ENCODE data around the gene ANKRD10.

Gene ANKRD10

DNA sequence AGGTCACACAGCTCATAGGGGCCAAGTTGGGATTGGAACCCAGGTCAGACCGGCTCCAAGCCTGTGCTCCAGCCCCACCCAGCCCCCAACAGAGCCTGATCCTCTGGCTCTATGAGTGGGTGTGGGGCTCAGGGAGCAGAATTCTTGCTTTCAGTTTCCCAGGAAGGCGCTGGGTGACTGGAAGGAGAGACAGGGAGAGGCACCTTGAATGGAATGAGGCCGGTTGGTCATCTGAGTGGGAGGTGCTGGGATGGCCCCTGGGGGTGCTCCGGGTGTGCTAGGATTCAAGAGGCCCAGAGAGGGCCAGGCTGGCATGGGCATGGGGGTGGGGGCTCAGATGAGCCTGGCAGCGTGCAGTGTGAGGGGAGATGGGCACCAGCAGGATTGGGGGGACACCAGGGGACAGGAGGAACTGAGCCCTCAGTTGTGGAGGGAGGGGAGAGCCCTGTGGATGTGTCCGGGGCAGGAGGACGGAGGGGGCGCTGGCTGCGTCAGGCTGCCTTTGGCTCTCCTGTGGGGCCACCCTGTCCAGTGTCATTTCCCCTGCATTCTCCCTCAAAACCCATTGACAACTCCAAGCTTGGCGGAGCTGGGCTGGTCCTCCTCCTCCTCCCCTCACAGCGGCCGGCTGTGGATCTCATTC lies 31.2 kb upstream of the ANKRD10 start:
- TF ChIP-seq, protein P1, sequence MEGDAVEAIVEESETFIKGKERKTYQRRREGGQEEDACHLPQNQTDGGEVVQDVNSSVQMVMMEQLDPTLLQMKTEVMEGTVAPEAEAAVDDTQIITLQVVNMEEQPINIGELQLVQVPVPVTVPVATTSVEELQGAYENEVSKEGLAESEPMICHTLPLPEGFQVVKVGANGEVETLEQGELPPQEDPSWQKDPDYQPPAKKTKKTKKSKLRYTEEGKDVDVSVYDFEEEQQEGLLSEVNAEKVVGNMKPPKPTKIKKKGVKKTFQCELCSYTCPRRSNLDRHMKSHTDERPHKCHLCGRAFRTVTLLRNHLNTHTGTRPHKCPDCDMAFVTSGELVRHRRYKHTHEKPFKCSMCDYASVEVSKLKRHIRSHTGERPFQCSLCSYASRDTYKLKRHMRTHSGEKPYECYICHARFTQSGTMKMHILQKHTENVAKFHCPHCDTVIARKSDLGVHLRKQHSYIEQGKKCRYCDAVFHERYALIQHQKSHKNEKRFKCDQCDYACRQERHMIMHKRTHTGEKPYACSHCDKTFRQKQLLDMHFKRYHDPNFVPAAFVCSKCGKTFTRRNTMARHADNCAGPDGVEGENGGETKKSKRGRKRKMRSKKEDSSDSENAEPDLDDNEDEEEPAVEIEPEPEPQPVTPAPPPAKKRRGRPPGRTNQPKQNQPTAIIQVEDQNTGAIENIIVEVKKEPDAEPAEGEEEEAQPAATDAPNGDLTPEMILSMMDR (conservative IDR thresholded peaks at IDR 0.05), result no peak

DNA sequence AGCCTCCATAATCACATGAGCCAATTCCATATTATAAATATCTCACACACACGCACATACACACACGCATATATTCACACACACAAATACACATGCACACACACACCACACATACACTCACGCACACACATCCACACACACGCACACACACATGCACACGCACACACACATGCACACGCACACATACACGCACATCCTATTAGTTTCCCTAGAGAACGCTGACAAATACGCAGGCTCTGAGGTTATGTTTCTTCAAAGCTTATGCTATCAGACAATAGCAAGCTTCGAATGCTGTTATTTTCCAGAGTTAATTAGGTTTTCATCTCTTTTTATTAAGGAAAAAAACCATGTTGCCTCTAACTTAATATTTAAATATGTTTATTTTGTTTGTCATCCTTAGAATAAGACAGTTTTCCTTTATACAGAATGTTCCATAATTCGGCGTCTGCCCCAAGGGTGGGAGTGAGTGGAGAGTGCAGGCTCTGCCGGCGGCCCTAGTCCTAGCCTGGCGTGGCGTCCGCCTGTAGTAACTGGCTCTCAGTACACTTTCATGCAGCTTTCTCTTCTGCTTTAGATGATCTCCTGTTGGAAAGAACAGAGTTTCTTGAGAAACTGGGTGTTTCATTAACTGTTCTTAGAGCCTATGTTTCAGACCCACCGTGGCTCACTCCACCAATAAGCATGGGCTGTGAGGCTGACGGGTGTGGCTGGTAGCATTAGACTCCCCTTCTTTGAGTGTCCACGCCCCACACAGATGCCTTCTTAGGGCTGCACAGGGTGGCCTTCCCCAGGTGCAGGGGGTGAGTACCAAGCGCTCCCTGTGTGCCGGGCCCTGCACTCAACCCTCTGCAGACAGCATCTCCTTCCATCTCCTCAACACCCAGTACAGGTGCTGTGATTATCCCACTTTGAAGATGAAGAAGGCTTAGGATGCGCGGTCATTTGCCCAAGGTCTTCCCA lies 30.4 kb upstream of the ANKRD10 start:
- peak overlapping the region; percentile 10; the same call in 1 of the 2 replicates for H3K27ac ChIP-seq
- TF ChIP-seq, protein P1 (conservative IDR thresholded peaks at IDR 0.05), result no peak

More for the DNA sequence above, 31.2 kb upstream of the ANKRD10 start:
- no peak overlapping the region for H3K27ac ChIP-seq

DNA sequence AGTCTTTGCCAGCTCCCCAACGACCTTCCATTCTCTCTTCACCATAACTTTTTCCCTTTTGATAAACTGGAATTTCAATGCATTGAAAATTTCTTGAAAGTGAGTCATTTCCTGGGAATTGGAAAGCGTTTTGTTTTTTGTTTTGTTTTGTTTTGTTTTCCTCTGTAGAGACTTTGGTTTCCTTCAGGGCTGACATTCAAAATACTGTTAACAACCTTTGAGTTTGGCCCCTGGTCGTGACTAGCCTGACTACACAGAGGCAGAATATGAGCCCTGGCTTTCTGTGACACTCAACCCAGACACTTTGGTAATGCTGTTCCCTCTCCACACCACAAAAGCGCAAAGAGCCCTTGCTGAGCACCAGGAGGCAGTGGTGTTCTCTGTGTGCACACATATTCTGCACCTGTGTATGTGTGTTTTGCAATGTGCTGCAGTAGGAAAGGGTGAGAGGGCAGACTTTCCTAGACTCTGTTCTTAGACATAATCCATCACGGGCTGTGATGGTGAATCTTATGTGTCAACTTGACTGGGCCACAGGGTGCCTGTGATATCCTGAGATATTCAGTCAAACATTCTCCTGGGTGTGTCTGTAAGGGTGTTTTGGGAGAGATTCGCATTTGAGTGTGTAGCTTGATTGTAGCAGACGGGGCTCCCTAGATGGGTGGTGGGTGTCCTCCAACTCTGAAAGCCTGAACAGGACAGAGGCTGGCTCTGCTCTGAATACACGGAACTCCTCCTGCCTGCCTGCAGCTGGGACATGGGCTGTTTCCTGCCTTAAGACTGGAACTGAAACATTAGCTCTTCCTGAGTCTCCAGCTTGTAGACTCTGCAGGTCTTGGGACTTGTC lies 29.5 kb upstream of the ANKRD10 start:
- TF ChIP-seq, protein P1 (conservative IDR thresholded peaks at IDR 0.05), result peak; percentile 100
- H3K27ac ChIP-seq, result peak overlapping the region; percentile 10; the same call in 1 of the 2 replicates

DNA sequence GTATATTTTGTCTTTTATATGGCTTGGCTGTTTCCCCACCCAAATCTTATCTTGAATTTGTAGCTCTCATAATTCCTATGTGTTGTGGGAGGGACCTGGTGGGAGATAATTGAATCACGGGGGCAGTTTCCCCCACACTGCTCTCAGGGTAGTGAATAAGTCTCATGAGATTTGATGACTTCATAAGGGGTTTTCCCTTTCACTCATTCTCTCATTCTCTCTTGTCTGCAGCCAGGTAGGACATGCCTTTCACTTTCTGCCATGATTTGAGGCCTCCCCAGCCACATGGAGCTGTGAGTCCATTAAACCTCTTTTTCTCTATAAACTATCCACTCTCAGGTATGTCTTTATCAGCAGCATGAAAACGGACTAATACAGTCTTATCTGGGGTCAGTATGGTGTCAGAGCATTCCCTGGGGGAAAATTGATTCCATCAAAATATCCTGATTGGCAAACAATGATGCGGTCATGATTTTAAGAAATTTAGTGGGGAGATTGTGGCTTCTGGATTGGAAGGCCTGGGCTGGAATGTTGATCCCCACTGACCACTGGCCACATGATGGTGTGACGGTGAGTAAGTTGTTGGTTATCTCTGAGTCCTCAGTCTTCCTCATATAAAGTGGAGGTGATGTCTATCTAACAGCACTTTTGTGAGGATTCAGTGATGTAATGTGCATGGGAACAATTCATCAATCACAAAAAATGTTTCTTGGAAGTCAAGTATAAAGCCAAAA lies 27.5 kb upstream of the ANKRD10 start:
- TF ChIP-seq, protein P1 (conservative IDR thresholded peaks at IDR 0.05), result no peak
- H3K27ac ChIP-seq, result no peak overlapping the region

DNA sequence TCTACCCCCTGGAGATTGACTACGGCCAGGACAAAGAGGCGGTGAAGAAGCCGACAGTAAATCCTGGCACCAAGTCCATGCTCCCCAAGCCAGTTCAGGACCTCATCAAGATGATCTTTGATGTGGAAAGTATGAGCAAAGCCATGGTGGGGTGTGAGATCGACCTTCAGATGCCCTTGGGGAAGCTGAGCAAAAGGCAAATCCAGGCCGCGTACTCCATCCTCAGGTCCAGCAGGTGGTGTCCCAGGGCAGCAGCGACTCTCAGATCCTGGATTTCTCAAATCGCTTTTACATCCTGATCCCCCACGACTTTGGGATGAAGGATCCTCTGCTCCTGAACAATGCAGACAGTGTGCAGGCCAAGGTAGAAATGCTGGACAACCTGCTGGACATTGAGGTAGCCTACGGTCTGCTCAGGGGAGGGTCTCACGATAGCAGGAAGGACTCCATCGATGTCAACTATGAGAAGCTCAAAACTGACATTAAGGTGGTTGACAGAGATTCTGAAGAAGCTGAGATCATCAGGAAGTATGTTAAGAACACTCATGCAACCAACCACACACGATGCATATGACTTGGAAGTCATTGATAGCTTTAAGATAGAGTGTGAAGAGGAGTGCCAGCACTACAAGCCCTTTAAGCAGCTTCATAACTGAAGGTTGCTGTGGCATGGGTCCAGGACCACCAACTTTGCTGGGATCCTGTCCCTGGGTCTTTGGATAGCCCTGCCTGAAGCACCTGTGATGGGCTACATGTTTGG lies 24.0 kb upstream of the ANKRD10 start:
- TF ChIP-seq, protein P1 (conservative IDR thresholded peaks at IDR 0.05), result peak; percentile 25
- no peak overlapping the region for H3K27ac ChIP-seq

DNA sequence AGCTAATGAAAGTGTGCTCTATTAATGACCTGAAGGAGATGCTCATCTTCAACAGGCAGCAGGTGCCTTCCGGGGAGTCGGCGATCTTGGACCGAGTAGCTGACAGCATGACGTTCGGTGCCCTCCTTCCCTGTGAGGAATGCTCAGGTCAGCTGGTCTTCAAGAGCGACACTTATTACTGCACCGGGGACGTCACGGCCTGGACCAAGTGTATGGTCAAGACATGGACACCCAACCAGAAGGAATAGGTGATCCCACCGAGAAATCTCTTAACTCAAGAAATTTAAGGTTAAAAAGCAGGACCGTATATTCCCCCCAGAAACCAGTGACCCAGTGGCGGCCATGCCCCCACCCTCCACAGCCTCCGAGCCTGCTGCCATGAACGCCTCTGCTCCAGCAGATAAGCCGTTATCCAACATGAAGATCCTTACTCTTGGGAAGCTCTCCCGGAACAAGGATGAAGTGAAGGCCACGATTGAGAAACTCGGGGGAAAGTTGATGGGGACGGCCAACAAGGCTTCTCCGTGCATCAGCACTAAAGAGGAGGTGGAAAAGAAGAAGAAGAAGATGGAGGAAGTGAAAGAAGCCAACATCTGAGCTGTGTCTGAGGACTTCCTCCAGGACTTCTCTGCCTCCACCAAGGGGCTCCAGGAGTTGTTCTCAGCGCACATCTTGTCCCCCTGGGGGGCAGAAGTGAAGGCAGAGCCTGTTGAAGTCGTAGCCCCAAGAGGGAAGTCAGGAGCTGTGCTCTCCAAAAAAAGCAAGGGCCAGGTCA lies 22.8 kb upstream of the ANKRD10 start:
- no peak overlapping the region for H3K27ac ChIP-seq
- TF ChIP-seq, protein P1 (conservative IDR thresholded peaks at IDR 0.05), result no peak
